ENCODE results near the gene TENM4. TPM values are rescaled to one million over a fixed set of nuclear protein-coding genes. Genes with fewer than 3 reads are reported as not detected.

Gene TENM4
- total RNA-seq, 4 donors from 2014 or later: 0.02 to 0.82 (median 0.23) TPM

DNA sequence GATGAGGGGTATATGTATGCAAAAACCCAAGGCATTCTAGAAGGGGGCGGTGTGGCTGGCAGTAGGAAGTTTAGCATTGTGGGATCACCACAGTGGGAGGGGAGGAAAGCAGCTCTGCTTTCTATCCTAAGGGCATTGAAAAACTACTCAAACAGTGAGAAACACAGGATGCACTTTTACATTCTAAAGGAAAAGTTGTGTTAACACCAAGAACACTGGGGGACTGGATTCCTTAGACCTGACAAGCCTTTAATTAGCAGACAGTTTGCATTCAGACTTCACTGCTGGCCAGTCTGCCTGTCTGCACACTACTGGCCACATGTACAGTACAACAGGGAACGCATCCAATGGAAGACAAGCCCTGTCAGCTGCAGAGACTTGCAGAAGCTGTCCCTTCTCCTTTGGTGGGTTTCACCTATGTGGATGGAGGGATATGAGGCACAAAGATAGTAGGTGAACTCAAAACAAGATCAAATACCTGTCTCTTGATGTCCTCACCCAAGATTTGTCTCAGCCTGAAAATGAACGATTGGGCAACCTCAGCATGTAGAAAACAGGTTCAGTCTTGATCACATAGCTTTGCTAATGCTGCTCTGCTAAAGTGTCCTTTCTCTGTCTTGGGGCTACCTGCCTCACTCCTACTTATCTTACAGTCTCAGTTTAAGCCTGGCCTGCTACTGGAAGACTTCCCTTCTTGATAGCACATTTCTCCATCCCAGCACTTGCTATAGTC is 64.8 kb downstream of the TENM4 start:
- TF ChIP-seq, protein P1, sequence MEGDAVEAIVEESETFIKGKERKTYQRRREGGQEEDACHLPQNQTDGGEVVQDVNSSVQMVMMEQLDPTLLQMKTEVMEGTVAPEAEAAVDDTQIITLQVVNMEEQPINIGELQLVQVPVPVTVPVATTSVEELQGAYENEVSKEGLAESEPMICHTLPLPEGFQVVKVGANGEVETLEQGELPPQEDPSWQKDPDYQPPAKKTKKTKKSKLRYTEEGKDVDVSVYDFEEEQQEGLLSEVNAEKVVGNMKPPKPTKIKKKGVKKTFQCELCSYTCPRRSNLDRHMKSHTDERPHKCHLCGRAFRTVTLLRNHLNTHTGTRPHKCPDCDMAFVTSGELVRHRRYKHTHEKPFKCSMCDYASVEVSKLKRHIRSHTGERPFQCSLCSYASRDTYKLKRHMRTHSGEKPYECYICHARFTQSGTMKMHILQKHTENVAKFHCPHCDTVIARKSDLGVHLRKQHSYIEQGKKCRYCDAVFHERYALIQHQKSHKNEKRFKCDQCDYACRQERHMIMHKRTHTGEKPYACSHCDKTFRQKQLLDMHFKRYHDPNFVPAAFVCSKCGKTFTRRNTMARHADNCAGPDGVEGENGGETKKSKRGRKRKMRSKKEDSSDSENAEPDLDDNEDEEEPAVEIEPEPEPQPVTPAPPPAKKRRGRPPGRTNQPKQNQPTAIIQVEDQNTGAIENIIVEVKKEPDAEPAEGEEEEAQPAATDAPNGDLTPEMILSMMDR (IDR thresholded peaks at IDR 0.05 in 4 of 5, conservative IDR thresholded peaks at IDR 0.05 in 1 of 5): no peak
- no peak for TF ChIP-seq POLR2A (IDR thresholded peaks at IDR 0.05)

DNA sequence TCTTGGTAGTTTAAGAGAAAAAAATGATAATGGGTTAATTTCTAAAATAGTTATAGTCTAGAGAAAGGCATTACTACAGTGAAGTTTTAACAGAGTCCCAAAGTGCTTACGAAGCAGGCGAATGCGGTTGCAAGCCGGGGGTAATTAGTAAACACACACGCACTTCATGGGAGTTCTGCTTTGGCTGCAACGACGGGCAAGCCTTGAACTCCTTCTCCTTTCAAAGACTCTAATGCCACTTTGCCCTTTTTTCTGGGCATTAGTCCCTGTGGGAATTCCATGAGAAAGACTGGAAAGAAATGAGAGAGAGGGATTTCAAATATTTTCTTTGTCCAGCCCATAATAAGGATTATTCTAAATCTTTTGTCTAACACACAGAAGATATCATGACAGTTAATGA is 66.1 kb downstream of the TENM4 start:
- in situ Hi-C loops (cut with MboI; ENCODE audit: low sequenced_read_pairs in 4 of 4) (no loop called here), intact Hi-C loops (cut with DNase I; ENCODE audit: low total_unique reads) (no loop called here)
- no peak for TF ChIP-seq POLR2A (IDR thresholded peaks at IDR 0.05)
- TF ChIP-seq, protein P1 (IDR thresholded peaks at IDR 0.05 in 4 of 5, conservative IDR thresholded peaks at IDR 0.05 in 1 of 5): no peak
- Histone ChIP-seq H3K36me3 (no peaks in the 10 kb centered on the region), H3K4me1 (no peaks in the 10 kb centered on the region), H3K4me3 (no peak overlapping the region), H3K27ac (no peak overlapping the region), H3K9me3 (no peaks in the 10 kb centered on the region), H3K27me3 (peaks cover 0 to 5% (median 3%) of the 10 kb centered on the region in 3 donors)
- no peak for ATAC-seq
- no peak for DNase-seq

More for the DNA sequence above, 64.8 kb downstream of the TENM4 start:
- H3K27me3 ChIP-seq: peaks cover 0 to 3% (median 0%) of the 10 kb centered on the region in 3 donors
- no peaks in the 10 kb centered on the region for H3K4me1 ChIP-seq
- no peak overlapping the region for H3K27ac ChIP-seq
- DNase-seq: no peak
- ATAC-seq: no peak
- in situ Hi-C loops (cut with MboI; ENCODE audit: low sequenced_read_pairs in 4 of 4): no loop called here
- intact Hi-C loops (cut with DNase I; ENCODE audit: low total_unique reads): no loop called here
- H3K36me3 ChIP-seq: no peaks in the 10 kb centered on the region
- H3K4me3 ChIP-seq: no peak overlapping the region
- H3K9me3 ChIP-seq: no peaks in the 10 kb centered on the region

DNA sequence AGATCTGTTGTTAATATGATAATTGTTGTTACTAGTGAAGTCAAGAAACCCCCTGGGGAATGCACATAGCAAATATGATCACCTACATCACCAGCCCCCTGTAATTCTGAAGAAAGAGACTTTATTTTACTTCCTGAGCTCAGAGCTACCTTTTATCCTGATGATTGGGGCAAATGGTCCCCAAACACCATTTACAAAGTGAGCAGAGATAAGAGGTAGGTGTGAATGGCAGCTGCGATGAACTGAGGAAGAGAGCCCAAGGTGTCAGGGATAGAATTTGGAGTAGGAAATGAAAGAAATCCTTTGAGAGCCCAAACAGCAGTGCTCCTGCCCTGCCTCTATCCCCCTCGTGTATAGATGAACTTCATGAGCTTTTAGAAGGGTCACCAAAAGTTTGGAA is 69.1 kb downstream of the TENM4 start:
- DNase-seq (no peak), ATAC-seq (no peak)
- Histone ChIP-seq H3K9me3 (no peaks in the 10 kb centered on the region), H3K4me3 (no peak overlapping the region), H3K4me1 (no peaks in the 10 kb centered on the region), H3K27me3 (peaks cover 0 to 5% (median 3%) of the 10 kb centered on the region in 3 donors), H3K36me3 (no peaks in the 10 kb centered on the region), H3K27ac (no peak overlapping the region)
- in situ Hi-C loops (cut with MboI; ENCODE audit: low sequenced_read_pairs in 4 of 4) (no loop called here), intact Hi-C loops (cut with DNase I; ENCODE audit: low total_unique reads) (no loop called here)
- no peak for TF ChIP-seq POLR2A (IDR thresholded peaks at IDR 0.05)
- TF ChIP-seq, protein P1 (IDR thresholded peaks at IDR 0.05 in 4 of 5, conservative IDR thresholded peaks at IDR 0.05 in 1 of 5): no peak

DNA sequence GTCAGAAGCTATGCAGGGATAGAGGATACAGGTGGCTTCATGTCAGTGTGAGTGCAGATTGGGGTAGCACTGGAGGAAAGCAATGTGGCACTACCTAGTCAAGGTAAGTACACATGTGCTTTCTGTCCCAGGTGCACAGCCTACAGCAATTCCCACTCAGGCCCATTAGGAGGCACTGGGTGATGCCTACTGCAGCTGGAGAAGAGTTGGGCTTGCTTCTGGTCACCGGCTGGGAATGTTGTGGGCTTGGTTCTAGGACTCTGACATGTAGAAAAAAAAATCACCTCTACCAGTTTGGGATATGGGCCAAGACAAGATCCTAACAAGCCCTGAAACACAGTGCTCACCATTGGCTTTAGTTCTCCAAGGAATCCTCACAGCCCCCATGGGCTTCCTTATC is 69.7 kb downstream of the TENM4 start:
- Histone ChIP-seq H3K27me3 (peaks cover 0 to 5% (median 3%) of the 10 kb centered on the region in 3 donors), H3K36me3 (no peaks in the 10 kb centered on the region), H3K4me3 (no peak overlapping the region), H3K4me1 (no peaks in the 10 kb centered on the region), H3K9me3 (no peaks in the 10 kb centered on the region), H3K27ac (no peak overlapping the region)
- intact Hi-C loops (cut with DNase I; ENCODE audit: low total_unique reads): no loop called here
- in situ Hi-C loops (cut with MboI; ENCODE audit: low sequenced_read_pairs in 4 of 4): no loop called here
- ATAC-seq (no peak), DNase-seq (no peak)
- TF ChIP-seq POLR2A (IDR thresholded peaks at IDR 0.05): no peak
- TF ChIP-seq, protein P1 (IDR thresholded peaks at IDR 0.05 in 4 of 5, conservative IDR thresholded peaks at IDR 0.05 in 1 of 5): no peak

All from gastrocnemius medialis (tissue), 4 donors.